GM21447 (cell line): ENCODE data around the gene VPS41.

Source experiments
- ATAC-seq: cut with Tn5 transposase; IDR thresholded peaks from one replicate; pipeline ENCODE4 v1.9.1; 2021; ENCODE audit not compliant: unreplicated experiment

The VPS41 gene

DNA sequence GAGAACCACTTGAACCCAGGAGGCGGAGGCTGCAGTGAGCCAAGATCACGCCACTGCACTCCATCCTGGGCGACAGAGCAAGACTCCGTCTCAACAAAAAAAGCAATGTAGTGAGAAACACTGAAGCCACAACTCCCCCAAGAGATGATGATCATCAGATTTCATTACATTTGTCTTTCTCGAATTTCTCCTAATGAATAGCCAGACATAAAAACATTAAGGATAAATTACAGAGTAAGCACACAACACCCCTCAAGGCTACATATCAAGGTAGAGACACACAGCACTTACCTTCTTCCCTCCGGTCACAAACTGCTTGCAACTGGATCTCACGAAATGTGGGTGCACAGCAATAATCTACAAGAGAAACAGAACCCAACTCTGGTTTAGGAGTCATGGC lies 91.5 kb downstream of the VPS41 start:
- no peak for ATAC-seq

DNA sequence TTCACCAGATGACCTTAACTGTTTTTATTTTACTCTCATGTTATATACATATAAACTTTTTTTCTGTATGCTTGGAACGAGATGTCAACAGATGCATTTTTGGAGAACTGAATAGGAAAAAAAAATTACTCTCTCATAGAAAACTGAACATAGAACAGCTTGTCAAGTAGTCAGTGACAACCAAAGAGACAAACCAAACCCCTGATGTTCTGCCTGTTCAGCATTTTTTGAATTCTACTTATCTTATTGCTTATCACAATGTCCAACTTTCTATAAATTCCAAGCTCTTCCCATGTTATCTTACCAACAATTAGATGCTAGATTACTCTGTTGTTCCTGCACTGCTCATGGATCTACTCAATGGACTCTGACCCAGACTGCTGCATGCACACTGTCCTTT lies 95.2 kb downstream of the VPS41 start:
- ATAC-seq, result no peak

DNA sequence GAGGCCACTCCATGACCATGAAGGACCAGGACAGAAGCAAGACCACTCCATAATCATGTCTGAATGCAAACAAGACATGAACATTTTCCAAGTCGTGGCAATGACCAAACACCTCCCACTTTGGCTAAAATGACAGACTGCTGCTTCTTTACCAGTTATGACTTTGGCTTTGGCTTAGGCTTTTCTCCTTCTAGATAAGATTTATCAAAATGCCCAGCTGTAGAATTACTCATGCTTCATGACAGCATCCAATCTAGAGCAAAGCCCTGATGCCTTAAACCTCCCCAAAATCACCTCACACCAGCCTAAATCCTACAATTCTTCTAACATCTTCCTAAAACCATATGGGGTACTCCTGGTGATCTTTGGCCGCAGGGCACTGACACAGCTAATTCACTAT lies 102.1 kb downstream of the VPS41 start:
- ATAC-seq, result no peak

DNA sequence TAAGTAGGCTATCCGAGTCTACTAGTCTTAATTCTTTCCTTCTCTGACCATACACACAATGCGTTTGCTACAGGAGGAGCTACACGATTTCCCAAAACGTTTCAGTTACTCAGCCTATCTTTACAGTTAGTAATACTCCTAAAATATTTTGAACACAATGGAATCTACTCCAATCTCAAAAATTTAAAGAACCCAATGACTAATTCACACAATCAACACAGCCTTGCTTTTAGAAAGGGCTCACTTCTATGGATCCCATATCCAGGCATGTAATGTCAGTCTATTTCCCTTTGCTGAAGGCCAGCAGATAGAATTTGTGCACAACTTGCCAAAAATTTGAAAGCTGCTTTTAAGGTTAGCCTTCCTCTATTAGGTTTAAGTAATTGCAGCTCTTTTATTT lies 107.2 kb downstream of the VPS41 start:
- no peak for ATAC-seq

DNA sequence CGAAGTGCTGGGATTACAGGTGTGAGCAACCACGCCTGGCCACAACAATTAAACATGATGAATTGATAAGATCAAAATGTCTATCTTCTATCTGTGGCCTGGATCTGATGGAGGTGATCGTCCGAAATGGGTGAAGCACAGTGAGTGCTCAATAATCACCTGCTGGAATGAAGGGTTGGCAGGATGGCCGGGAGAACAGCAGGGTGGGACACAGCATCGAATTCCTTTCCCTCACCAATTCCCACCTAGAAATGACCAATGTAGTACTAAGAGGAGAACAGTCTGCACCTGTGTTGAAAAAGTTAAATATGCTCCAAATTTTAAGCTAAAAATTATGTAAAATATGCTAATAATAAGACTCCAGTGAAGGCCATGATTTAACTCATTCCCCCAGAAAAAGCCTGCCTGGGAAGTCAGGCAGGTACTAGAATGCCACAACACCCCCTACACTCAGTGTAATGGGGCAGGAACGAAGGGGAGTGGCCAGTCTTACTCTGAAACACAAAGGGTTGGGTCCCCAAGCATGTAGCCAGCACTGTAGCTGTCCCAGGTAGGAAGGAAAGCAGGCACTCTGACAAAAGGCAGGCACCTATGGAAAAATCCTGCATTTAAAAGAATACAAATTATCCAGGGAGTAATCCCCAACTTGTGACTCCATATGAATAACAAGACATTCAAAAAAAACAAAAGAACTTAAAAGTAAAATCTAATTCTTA lies 110.3 kb downstream of the VPS41 start:
- no peak for ATAC-seq

DNA sequence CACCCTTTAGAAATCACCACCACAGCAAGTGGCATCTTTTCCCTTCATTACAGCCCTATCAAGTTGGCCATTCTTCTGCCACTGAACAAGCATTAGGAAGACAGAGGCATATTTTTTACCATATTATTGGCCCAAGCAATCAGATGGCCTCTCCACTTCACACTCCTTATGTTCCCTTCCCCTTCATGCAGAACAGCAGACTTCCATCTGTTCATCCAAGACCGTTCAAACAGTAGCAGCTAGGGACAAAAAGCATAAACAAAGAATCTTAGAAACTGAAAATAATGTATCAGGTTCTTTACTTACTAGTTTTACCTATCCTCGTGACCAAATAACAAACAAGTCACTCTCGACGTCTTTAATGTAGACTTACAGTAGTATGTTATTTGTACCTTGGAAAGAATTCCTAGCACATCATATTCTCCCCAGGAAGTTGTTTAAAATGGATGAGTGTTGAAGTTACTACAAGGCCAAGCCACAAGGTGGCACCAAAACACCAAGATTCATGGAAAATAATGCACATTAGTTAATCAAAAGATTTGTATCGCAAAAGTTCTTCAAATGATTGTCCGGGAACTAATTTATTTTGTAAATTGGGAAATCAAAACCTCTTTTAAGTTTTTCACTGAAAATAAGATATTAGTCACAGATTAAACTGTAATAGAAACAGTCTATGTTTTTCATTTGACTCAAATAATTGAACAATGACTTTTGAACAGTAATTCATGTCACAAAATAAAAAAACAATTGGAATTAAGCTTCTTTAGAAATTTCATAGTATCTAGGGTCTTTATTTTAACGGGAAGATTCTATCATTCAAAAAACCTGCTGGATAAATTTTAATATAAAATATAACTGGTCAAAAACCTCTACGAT lies 112.1 kb downstream of the VPS41 start:
- no peak for ATAC-seq

DNA sequence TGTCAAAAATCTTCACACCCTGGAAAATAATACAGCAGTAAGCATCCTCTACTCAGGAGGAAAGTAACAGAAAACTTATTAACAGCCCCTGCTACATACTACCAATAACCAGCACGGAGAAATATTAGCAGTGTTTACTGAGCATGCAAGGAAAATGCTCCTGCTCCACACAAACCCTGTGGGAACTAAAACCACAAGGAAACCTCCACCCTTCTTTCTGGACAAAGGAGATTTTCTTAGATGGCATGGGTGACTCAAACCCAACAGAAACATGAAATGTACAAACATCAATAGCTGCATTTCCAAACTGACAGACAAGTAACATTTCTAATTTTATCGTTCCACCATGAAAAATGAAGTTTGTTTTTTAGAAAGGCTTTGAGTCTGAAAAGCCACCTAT lies 113.4 kb downstream of the VPS41 start:
- ATAC-seq, result no peak

DNA sequence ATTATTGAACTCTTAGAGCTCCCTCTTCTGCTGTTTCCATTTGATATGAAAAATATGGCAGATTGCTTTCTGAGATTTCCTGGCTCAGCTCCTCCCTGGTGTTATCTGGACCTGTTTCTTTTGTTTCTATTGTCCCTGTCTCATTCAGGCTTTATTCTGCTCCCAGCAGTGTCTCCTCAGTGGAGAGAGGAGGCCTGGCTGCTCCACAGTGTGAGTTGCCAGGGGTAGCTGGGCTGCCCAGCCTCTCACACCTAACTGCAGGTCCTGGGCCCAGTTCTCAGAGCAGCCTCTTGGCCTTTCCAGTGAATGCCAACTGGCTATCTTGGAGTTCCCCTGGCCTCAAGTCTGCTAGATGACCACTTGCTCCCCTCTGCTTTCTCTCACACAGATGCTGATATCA lies 127.0 kb downstream of the VPS41 start:
- ATAC-seq, result no peak

DNA sequence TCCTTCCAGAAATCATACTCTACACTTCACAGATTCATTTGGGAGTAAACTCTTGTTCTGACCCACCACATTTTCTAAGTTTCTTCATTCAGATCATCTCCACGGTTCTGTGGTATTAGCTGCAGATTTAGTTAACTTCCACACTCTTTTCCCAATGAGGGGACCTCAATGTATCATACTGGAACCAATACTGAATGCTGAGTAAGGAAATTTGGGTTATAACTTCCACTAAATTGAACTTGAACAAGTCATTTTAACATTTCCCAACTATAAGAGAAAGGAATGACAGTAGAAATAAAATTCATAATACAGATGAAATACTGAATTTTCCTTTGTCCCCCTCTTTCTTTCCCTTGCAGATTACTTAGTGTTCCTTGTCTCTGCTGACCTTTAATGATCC lies 131.4 kb downstream of the VPS41 start:
- ATAC-seq, result no peak

DNA sequence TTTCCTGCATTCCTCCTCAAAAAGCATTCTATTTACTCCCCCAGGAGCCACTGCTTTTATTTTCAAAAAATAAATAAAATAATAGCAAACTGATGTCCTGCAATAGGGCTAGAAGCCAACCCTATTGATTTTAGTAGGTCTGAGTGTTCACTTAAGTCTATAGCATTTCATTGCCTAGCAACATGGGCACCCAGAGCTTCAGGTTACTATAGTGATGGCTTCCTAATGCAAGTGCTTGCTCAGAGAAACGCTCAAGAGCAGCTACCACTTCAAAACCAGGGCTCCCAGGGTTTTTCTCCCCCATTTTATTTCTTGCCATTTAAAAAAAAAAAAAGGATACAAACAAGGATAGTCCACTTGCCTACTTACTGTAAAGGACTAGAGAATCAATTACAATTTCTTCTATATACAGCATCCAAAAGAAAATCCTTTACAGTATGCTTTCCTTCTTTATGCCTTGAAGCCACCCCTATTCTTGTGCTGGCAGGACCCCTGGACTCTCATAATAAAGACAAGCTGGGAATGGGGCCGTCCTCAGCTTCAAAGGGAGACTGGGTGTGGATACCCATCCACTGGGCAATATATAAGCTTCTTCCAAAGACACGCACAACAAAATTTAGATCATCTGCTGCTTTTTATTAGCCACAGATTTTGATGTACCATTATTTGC lies 133.3 kb downstream of the VPS41 start:
- no peak for ATAC-seq

DNA sequence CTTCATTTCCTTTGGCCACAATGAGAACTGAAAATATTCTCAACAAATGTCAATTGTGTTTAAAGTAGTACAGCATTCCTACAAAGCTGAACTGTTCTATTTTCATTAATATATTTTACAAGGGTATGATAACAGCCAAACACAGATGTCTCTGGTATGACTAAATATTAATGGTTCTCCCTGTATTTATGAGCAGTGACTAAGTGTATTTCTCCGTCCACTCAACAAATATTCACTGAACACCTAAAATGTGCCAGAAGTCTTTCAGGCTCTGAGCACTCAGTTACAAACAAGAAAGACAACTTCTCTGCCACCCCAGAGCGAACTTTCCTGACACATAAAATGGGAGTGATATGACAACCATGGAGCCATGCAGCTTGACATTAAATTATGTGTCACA lies 135.6 kb downstream of the VPS41 start:
- ATAC-seq, result no peak

DNA sequence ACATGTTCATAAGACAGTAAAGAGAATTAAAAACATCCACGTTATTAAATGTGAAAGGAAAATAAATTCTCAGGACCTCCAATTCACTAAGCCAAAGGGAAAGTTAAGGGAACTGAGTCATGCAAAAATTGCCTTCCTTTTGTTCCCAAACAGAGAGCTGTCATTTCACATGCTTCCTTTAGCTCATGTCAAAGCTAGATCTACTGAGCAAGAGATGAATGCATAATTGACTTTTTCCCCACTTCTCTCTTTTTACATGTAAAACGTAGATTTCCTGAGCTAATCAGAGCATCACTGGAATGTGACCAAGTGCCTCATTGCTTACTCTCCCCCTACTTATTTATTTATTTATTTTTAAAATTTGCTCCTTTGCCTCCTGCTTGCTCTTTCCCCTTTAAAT lies 148.8 kb downstream of the VPS41 start:
- no peak for ATAC-seq

DNA sequence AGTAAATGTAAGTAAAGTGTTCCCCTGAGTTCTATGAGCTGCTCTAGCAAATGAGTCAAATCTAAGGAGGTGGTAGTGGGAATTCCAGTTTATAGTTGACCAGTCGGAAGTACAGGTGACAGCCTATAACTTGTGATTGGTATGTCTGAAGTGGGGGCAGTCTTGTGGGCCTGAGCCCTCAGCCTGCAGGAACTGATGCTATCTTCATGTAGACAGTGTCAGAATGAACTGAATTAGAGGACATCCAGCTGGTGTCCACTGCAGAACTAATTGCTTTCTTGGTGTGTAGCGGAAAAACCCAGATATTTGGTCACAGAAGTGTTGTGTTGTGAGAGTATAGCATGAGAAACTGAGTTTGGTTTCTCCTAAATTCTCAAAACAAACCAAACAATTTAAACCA lies 150.0 kb downstream of the VPS41 start:
- no peak for ATAC-seq

DNA sequence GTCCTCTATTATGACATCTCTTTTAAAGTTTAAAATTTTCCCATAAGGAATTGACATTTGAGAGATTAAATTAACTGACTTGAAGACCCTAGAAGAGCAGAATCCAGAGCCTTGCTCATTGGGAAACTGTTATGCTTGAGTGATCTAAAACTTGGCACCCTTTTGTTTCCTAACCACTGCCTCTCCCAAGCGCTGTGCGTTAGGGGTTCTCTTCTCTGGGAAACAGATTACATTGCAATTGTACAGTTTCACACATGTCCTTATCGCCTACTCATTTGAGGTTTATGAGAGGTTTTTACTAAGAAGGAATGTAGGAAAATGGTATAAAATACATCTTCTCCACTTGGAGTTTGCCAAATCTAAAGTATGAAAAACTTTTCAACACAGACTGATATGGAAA lies 151.1 kb downstream of the VPS41 start:
- ATAC-seq, result no peak

DNA sequence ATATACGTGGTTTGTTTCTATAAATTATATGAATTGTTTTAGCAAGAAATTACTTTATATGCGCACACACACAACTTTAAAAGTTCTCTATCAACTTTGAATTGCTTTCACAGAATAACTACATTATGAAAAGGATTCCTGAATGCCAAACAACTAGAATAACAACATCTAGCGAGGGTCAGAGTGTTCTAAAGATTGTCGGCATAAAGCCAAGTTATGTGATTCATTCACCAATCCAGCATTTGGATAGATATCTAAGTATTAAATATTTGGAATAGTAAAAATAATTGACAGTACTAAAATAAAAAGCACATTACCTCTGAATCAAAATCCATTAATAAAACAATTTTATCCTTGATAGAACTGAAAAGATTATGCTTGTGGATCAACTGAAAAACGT lies 152.5 kb downstream of the VPS41 start:
- ATAC-seq, result no peak

DNA sequence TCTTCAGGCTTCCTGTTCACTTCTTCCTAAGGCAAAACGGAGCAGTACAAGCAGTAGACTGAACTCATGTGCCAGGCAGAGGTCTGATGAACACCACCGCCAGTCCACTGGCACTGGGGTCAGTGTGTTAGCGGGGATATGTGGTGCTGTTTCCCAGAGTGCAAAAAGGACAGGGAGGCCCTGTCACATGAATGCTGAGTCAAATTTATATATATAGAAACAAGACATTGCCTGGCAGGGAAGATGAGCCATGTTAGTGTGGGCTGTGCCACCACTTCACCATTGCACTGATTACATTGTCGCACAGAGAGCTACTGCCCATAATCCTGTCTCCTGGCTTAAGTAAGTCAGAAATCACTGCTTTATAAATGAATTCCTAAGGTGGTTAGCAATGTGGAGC lies 155.6 kb downstream of the VPS41 start:
- ATAC-seq, result no peak

DNA sequence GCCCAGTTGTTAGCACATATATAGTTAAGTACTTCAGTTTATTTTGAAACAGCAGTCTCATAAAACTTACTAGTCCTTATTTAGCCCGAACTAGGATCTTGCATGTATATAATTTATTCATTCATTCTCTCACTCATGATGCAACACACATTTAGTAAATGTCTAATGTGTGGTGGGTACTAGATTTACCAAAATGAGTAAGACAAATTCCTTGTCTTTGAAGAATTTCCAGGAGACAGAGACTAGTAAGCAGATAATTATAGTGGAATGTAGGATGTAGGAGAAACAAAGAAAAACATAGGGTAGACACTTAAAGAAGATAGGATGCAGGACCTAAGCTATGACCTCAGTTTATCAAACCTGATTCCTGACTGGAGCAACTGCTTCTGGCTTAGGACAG lies 157.6 kb downstream of the VPS41 start:
- no peak for ATAC-seq

DNA sequence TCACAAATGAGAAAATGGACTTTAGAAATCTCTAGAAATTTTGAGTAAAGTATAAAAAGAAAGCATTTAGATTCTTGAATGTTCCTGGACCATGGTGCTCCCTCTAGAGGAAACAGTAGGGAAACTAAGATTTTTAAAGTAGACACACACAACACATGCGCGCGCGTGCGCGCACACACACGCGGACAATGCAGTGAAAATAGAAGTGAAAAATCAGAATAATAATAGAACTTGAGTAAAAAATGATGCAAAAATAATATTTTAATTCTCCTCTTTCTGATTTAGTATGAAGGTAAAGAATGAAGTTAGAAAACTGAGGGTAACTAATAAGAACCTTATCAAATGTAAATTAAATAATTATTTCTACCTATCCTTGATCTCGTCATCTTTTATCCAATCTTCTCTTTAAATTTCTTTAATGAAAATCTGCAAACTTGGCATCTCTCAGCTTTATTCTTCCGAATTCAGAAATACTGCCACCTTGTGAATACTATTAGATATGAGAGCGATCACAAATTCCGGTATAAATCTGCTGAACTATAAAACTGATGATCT lies 160.9 kb downstream of the VPS41 start:
- ATAC-seq, result no peak

DNA sequence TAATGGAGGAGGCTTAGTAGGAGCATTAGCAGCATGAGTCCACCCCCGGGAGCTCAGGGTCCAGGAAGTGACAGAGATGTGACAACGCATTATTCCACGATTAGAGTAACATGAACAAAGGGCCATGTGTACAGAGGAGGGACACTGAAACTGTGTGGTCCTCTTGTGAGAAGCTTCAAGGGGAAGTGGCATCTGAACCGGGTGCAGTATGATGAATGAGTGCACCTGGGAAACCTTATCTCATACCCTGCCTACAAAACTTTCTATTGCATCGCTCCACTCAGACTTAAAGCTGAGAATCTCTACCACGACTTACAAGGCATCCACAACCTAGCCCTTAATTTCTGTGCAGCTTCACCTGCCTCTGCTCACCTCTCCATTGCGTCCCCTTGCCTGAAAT lies 162.6 kb downstream of the VPS41 start:
- ATAC-seq, result no peak

DNA sequence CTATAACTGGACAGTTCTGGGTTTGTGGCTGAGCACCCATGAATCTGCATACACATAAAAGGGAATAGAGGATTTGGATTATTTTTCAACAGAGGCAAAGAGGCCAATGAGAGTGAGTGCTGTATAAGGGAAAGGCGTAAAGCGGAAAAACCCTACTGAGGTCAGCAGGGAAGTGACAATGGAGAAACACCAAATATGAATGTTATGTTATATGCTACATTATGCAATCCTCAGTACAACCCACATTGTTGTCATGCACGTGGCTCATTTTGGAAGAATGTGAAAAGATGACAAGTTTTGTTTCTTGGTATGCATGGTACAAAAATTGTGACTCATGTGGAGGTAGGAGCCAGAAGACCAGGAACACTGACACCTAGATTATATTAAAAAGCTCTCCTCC lies 164.2 kb downstream of the VPS41 start:
- ATAC-seq, result no peak

DNA sequence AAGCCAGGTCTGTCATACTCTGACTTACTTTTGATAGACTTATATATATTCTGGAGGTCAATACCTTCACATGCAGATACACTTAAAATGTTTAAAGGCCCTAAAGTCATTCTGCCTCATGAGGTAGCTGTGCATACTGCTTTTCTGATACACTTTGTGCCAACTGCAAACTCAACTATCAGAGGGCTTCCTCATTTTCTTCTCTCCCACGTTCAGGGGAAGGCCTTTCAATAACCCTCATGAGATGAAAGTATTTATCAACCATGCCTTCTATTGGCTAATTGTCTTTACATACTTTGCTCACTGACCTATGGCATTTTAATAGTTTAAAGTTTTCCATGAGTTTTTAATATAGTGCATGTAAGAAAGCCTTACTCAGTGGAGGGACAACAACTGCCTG lies 165.1 kb downstream of the VPS41 start:
- no peak for ATAC-seq

DNA sequence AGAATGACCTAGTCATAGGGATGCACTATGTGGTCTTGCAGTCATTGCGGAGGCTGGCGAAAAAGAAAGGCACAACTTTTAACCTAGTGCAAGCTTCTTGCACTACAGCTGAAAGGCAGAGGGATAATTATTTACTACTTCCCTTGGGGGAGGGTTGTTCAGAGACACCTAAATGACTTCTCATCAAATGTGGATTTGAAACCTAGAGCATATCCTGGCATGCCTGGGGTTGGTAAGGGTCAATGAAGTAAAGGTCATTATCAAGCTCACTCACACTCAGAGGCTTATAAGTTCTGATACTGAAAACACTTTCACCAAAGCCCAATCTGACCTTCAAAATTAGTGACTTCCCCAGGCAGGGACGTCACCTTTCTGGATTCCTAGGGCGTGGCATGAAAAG lies 168.9 kb downstream of the VPS41 start:
- ATAC-seq, result no peak
